Tibial nerve (tissue), 4 donors: Measurements from ENCODE around the gene STAB1.

Experiments used
- CTCF ChIP-seq, 5 experiments: fragments of 200-600 bp in 3 of 5; fragments of 450-650 bp in 2 of 5; sonication (generic) in 3 of 5; IDR thresholded peaks; one replicate each; pipeline ENCODE4 v1.5.1; 2016 to 2019; ENCODE audit warnings: antibody characterized with exemption in 5 of 5, mild to moderate bottlenecking in 3 of 5, moderate library complexity in 2 of 5
- EP300 ChIP-seq, 2 donors: sonication (generic); formaldehyde crosslinking; IDR thresholded peaks; one replicate each; pipeline ENCODE4 v1.6.1; 2017; ENCODE audit warnings: antibody characterized with exemption in 2 of 2, mild to moderate bottlenecking in 1 of 2
- POLR2A ChIP-seq, 2 donors: fragments of 450-650 bp; IDR thresholded peaks; one replicate each; pipeline ENCODE4 v1.6.1; 2017; ENCODE audit warnings: antibody characterized with exemption in 2 of 2, mild to moderate bottlenecking in 2 of 2, moderate library complexity in 2 of 2

GRCh38 chr3:52472239-52473000, 22.7 kb upstream of the STAB1 start:
- TF ChIP-seq CTCF (IDR thresholded peaks at IDR 0.05) = no peak
- no peak for TF ChIP-seq POLR2A (IDR thresholded peaks at IDR 0.05)
- no peak for TF ChIP-seq EP300 (IDR thresholded peaks at IDR 0.05)
